ENCODE results near the gene ATF3. TPM values are rescaled to one million over a fixed set of nuclear protein-coding genes. Genes with fewer than 3 reads are reported as not detected.
"Not testable (repeated sequence)": the region's sequence is repeated elsewhere in the genome, so short reads cannot be mapped to it uniquely, and the experiment has no call there.

ATF3 gene
- polyA plus RNA-seq, 1 donor: 19.1 TPM

DNA sequence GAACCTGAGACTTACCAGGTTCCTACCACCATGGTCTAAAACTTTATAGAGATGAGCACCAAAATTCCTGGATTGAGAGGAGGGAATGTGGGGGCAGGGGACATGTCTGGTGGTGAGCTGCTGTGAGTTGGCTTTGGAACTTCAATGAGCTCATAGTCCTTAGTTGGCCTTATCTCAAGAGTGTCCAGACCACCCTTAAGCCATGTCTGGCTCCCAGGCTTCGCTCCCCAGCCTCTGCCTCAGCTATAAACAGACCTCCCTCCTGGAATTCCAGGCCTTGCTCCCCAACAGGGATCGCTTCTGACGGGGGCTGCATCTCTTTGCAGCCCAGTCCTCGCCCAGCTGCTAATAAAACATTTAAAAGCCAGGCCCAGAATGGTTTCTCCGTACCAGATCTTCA is 19.5 kb downstream of the ATF3 start:
- DNase-seq: no peak

DNA sequence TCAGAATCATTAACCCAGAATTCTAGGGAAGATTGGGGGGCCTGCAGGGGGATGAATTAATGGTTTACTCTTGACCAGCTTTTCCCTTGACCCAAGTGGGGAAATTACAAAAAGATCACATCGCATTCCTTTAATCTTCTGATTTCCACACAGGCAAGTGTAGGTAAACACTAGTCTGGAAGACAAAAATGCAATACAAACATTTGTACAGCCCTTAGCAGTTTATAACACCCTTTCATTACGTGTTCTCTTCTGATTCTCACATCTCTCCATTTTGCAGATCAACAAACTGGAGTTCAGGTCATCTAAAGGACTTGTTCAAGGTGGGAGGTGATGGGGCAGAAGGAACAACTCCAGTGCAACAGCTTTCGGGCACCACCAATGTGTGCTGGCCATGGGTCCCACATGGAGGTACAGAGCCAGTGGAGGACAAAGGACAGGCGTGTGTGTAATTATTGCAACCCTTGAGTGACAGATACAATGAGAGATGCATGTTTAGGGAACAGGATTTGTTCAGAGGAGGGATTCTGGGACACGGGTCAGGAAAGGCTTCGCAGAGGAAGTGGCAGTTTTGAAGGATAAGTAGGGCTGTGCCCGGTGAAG is 20.4 kb downstream of the ATF3 start:
- no peak for DNase-seq

DNA sequence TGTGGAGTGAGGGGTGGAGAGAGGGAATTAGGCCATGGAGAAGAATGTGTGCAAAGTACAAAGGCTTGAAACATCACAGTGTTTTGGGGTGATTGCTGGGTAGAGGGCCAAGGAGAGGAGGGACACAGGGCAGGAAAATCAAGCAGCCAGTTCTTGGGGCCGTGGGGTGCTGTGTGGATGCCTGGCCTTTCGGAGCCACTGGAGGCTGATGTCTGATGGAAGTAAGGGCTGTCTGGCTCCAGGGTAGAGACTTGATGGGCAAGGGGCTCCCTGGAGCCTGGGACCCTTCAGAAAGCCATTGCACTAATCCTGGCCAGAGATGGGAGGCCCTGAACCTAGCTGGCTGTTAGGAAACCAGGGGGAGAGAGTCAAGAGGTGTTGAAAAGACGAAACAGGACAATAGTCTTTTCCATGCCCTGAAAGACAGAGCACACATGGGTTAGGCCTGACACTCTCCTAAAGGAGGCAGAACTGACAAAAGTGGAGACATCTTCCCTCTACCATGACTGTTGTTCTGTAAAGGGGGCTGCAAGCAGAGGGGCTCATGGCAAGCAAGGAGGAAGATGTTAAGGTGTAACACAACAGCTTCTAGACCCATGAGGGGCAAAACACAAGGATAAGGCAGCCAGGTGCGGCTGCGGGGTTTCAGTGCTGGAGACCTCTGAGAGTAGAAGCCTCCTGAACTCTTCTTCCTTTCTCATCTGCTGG is 21.0 kb downstream of the ATF3 start:
- no peak for DNase-seq

DNA sequence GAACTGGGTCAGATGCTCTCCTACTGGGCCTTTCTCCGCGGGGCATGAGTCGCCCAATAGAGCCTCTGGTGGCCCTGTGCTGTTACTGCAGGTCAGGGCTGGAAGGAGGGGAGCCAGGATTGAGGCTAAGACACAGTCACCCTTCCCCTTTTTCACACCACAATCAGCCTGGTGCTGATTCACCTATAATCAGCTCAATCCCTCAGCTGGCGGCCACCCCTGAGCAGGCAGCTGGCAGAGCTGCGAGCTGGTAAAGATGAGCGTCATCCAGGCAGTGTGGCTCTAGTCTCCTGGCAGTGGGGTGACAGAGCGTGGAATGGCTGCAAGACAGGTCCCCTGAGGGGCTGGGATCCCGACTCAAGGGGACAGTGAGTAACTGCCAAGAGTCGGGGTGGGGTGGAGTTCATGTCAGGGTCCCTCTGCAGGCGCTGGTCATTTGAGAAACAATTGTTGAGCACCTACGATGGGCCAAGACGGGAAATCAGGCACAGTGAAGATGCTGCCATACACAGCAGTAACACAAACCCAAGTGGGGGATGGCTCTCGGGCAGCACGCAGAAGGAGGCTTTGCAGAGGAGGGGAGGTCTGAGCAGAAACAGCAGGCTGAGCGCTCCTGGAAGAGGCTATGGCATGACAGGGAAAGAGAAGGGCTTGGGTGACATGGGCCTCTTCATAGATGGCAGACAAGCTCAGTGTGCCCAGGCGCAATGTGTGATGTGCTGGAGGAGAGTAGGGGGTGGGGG is 21.8 kb downstream of the ATF3 start:
- no peak for DNase-seq

DNA sequence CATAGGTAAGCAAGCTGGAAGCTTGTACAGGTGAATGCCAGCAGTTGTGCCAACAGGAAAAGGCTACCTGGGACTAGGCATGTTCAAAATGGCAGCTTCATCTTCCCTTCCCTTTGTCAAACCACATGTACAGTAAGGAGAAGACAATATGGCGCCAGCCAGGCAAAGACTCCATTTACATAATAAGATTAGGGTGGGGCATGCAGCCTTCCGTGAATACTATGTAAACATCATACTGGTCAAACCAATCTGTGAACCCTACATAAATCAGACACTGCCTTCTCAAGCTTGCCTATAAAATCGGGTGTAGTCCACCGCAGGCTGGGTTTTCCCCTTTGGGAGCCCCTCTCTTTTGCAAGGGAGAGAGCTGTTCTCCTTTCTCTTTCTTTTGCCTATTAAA is 24.6 kb downstream of the ATF3 start:
- DNase-seq: no peak

DNA sequence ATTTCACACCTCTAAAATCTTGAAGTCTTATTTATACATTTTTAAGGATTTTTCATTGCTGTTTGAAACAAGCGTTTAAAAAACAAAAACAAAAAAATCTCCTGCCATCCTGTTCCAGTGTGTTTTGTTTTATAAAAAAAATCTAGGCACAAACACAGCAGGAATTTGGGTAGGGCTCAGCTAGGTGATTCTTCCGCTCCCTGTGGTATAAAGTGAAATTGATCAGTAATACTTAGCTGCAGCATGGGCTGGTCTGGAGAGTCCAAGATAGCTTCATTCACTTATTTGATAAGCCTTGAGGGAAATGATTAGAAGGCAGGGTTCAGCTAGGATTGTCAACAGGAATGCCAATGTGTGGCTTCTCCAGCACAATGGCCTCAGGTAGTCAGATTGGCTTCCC is 25.7 kb downstream of the ATF3 start:
- no peak for DNase-seq

DNA sequence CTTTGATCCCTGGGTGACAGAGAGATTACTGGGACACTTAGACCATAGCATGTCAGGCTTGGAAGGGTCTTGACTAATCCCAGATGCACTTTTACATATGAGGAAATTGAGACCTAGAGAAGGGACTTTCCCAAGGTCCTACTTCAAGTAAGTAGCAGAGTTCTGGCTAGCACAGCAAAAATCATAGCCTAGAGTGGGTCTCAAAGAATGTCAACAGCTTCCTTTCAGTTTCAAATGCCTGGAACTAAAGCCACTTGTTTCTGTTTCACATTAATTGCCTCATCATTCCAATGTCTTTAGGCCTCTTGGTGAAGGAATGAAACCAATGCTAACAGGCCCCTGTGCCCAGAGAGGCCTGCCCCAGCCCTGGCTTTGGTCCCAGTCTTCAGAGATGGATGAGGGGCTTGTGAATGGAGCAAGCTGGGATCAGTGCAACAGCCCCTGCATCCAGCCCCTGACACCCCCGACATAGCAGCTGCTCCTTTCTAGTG is 26.6 kb downstream of the ATF3 start:
- no peak for DNase-seq

DNA sequence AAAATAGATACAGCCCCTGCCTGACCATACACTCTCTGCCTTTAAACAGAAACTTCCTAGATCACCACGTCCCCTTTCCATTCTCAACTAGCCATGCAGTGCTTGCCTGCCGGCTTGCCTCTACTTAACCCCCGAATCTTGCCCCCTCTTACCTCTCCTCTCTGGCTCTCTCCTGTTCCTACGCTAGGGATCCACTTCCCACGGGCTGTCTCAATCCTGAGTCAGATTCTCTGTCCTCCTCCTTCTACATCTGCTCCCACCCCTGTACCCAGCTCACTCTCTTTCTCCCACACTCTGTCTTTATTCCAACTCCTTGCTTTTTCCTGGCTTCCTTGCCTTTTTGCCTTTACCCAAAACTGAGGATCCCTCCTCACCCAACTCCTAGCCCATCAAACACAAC is 29.3 kb downstream of the ATF3 start:
- no peak for DNase-seq

DNA sequence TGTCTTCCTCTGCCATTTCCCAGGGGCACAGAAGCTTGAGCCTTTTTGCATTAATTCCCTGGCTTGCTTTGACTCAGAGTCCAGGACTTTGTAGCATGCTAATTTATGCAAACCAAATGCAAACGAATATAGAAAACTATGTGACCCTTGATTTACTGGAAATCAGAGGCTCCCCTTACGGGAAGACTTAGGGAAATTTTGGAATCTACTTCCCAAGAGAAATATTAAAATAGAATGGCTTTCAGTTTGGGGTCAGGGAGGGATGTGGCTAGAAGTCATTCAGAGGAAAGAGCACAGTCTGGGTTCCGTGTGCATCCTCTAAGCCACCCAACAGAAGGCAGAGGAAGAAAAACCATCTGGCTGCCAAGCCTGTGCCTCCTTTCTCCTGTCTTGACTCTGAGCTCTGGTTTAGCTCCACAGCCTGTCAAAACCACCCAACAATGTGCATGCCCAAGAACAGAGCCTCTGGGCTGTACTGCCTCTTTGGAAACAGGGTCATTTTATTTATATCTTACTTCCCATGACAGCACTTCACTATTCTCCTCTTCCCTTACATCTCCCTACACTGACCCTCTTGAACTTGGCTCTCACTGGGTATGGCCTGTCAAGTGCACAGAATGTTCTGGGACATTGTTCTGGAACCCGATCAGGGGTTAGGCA is 30.1 kb downstream of the ATF3 start:
- DNase-seq: no peak

DNA sequence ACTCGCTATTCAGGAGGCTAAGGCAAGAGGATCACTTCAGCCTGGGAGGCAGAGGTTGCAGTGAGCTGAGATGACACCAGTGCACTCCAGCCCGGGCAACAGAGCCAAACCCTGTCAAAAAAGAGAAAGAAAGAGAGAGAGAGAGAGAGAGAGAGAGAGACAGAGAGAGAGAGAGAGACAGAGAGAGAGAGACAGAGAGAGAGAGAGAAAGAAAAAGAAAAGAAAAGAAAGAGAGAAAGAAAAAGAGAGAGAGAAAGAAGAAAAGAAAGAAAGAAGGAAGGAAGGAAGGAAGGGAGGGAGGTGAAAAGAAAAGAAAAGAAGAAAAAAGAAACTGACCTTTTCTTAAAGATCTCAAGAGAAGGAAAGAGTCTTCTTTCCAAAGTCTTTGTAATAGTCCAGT is 31.0 kb downstream of the ATF3 start:
- not testable (repeated sequence) for DNase-seq

DNA sequence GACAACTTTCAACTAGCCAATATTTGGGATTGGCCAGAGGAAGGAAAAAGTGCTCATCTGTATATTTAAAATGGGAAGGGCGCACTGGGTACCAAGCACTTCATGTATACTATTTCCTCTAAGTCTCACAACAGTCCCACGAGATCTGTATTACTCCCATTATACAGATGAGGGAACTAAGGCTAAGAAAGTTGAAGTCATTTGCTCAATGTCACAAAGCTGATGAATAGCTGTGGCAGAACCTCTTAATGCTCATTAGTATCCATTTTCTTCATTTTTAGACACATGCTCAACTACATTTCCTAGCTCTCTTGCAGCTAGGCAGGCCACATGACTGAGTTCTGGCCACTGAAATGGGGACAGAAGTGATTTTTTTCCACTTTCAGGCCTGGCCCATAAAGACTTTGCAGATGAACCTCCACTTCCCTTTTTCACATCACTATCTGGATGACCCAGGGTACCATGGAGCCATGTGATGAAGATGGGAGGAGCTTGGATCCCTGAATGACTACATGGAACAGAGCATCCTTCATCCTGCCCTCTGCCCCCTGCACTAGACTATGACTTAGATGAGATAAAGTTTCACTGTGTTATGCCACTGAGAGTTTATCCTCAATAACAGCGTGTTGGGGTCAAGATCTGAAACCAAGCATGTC is 31.8 kb downstream of the ATF3 start:
- DNase-seq: no peak

DNA sequence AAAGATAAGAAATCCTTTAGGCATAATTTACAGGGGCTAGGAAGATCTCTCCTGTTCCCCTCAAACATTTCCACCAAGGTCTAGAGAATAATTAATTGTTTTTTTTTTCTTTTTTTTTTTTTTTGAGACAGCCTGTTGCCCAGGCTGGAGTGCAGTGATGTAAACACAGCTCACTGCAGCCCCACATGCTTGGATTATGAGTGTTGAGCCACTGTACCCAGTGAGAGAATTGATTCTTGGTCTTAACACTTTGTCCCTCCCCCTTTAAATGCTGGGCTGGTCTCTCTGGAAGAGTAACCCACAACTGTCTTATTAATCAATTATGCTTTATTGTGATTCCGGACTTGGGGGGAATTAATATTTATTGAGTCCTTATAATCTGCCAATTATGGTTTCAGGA is 33.4 kb downstream of the ATF3 start:
- DNase-seq: no peak

DNA sequence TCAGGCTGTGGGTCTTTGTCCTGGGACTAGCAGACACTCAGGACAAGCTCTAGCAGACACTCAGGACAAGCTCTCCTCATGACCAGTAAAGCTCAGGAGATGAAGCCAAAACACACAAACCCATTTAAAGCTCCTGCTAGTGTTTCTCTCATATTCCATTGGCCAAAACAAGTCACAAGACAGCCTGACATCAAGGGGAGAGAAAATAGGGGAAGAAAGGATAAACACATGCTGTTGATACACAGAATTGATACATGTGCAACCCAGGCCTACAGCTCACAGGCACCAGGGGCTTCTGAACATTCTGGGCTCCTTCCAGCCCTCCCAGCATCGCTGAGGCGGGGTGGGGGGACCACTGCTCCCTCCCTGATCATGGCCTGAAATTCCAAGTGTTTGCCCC is 35.3 kb downstream of the ATF3 start:
- DNase-seq: no peak

DNA sequence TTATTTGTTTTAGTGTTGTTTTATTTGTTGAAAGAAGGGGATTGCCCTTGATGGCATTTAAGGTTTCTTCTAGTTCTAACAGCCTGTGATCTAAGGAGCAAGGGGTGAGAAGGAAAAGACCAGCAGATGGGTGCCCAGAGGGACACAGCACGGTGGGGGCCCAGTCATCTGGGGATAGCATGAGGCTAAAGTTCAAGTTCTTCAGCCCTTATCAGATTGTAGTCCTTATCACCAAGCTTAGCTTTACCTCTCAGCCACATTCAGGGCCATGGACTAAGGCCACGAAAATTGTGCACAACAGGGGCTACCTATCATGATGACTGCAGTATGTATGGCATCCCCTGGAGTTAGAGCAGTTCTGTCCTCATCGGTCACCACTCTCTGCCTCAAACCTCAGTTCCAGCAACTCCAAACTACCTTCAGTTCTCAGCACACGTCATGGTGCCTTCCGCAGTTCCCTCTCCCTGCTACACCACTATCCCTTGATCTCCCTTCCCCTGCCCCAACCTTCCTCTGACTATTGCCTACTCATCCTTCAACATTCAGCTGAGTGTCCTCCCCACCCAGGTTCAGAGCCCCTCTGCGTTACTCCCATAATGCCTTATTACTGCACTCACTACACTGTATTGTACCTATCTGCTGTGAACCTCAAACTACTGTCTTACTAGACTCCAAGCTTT is 36.4 kb downstream of the ATF3 start:
- no peak for DNase-seq

DNA sequence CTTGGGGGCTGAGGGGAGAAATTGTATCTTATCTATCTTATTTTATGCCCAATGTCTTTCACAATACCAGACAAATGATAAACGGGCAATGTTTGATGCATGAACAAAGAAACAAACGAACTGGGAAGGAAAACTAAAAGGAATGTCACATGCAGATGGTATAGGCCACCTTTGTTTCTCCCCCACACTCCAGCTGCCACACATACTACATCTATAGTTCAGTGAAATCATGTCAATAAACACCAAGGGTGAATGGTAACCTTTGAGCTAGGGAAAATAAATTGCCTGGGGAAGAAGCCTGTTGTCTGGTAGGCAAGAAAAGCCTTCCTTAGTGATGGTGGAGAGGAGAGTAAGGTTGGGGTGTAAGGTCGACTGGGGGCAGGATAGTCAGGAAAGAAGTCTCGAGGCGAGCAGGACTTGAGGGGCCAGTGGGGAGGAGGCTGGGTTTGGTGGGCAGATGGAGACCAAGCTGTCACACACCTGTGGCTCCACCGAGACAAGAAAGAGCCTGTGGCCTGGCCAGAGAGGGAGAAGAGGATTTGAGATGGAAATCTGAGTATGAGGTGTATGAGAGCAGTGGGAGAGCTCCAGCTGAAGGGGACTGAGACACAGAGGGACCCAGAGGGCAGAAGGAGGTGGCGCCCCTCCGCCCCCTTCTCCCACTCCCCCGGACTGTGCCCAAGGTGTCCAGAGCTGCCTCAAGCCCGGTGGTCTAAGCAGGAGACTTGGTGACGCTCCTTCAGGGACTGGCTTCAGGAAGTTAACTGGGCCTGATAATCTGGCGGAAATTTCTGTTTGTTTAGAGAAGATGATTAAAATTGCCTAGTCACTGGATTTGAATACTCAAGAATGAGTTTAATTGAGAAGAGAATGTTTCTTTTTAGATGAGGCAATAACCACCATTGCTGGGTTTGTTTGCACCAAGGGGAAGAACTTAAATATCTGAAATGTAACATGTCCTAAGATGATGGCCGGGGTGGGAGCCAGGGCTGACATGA is 37.3 kb downstream of the ATF3 start:
- DNase-seq: no peak

DNA sequence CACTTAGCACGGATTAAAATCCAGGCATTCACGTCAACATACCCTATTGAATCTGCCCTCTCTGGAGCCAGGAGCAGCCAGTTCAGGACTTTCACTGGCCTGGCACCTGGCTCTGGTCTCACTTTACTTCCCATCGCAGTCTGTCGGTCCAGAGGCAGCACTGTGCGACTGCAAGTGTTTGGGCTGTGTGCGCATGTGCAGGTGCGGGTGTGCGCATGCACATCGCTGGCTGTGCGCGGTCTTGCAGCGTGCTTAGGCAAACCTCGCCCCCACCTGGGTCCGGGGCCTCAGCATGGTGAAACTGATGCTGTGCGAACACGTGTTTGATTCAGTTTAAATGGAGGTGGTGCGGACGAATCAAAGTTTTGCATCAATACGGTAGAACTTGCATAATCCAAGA is 38.0 kb downstream of the ATF3 start:
- no peak for DNase-seq

DNA sequence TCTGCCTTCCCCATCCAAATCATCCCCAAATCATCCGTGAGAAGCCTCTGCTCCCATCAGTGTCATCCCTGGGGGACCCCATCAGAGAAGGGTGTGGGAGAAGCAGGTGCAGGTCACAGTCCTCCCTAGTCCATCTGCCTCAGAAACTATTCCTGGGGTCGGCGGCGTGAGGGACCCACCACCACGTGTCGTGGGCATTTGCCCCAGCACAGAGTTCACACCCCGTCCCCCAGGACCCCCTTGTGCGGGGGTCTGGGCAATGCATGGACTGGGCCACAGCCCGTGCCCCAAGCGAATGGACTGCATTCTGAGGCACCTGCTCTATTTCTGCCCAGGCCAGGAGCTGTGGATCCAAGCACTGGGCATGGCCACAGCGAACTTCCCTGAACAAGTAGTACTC is 38.4 kb downstream of the ATF3 start:
- no peak for DNase-seq

DNA sequence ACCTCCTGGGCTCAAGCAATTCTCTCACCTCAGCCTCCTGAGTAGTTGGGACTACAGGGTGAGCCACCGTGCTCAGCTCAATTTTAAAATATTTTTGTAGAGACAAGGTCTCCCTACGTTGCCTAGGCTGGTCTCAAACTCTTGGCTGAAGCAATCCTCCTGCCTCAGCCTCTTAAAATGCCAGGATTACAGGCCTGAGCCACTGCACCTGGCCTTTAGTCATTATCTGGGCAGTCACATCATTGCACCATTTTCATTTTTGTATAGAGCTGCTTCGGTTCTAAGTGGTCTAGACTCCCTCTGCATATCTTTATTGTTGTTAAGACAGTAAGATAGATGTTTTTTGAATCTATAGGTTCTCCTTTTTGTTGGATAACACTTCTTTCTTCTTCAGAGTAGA is 39.9 kb downstream of the ATF3 start:
- DNase-seq: no peak

DNA sequence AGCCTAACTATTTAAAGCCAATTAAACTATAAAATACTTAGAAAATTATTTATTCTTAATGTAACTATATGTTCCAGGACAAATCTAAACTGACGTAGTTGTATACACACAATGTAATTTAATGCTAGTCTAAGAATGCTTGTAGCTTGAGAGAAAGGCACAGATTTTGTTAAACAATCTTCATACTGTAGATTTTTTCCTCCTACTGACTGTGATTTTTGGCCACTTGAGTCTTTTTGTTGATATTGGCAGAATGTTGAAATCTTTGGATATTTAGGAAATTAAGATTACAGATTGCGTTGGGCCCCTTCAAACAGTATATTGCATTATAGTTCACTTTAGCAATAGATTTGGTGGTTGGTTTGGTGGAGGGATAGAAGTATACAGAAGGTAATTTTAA is 40.5 kb downstream of the ATF3 start:
- no peak for DNase-seq

DNA sequence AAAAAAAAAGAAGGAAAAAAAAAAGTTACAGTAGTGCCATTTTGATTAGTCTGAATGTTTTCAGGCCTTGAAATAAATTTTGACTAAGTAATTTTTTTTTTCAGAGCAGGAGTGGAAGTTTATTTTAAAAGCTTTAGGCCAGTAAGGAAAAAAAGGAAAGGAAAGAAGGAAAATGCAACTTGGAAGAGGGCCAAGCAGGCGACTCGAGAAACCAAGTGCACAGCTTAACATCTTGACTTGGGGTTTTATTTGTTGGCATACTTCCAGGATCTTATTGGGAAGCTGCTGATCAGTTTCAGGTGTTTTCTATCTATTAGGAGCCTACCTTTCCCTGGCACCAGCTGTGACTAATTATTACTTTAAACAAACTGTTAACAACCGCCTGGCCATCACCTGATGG is 41.7 kb downstream of the ATF3 start:
- no peak for DNase-seq

Data from left kidney (tissue), 2 donors.